ENCODE measurements around the gene PREPL. TPM values are rescaled to one million over a fixed set of nuclear protein-coding genes. Genes with fewer than 3 reads are reported as not detected.

PREPL gene
- total RNA-seq, 2 donors from 2014 or later = 28.9 to 42.3 TPM

DNA sequence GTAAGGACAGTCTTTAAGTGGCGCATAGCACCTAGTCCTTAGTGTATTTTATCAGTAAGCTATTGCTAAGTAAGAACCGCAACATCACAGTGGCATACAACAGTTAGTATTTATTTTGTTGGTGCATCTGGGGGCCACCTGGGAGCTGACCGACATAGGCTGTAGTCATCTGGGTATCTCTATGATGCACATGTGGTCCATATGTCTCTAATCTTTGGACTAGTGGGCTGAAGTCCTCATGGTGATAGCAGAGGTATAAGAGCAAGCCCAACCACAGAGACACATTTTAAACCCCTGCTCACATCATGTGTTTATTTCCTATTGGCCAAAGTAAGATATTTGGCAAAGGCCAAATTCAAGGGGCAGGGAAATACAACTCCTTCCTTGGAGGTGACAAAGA lies 3.3 kb upstream of the PREPL start:
- TF ChIP-seq, protein P1, sequence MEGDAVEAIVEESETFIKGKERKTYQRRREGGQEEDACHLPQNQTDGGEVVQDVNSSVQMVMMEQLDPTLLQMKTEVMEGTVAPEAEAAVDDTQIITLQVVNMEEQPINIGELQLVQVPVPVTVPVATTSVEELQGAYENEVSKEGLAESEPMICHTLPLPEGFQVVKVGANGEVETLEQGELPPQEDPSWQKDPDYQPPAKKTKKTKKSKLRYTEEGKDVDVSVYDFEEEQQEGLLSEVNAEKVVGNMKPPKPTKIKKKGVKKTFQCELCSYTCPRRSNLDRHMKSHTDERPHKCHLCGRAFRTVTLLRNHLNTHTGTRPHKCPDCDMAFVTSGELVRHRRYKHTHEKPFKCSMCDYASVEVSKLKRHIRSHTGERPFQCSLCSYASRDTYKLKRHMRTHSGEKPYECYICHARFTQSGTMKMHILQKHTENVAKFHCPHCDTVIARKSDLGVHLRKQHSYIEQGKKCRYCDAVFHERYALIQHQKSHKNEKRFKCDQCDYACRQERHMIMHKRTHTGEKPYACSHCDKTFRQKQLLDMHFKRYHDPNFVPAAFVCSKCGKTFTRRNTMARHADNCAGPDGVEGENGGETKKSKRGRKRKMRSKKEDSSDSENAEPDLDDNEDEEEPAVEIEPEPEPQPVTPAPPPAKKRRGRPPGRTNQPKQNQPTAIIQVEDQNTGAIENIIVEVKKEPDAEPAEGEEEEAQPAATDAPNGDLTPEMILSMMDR (conservative IDR thresholded peaks at IDR 0.05) = no peak
- Histone ChIP-seq H3K9ac (ENCODE audit: extremely low read depth, low read length, poor library complexity, severe bottlenecking) (no peak overlapping the region), H3K27ac (ENCODE audit: low read depth, low read length) (no peak overlapping the region), H3K4me3 (ENCODE audit: low read length) (no peak overlapping the region), H3K9me3 (ENCODE audit: control insufficient read depth, low read length) (no peaks in the 10 kb centered on the region), H3K4me1 (ENCODE audit: control insufficient read depth, insufficient read depth, low read length) (peaks cover 6% of the 10 kb centered on the region), H3K36me3 (ENCODE audit: control insufficient read depth, insufficient read depth, low read length) (no peaks in the 10 kb centered on the region), H3K27me3 (ENCODE audit: control insufficient read depth, insufficient read depth, low read length, poor library complexity, severe bottlenecking) (no peaks in the 10 kb centered on the region)
- no peaks in the 10 kb centered on the region for H3K9me3 Mint-ChIP-seq
- 92 to 97% methylated on average over 2 to 3 of the region's 3 CpGs for WGBS, 2 experiments (ENCODE audit: insufficient coverage in 1 of 2, insufficient read length in 1 of 2)
- no peak for DNase-seq
- no peak overlapping the region for H3K4me3 Mint-ChIP-seq
- H3K27ac Mint-ChIP-seq = no peak overlapping the region
- no peaks in the 10 kb centered on the region for H3K27me3 Mint-ChIP-seq (ENCODE audit: insufficient read depth)
- H3K36me3 Mint-ChIP-seq (ENCODE audit: low read depth) = peaks cover 2% of the 10 kb centered on the region
- H3K4me1 Mint-ChIP-seq = peaks cover 10% of the 10 kb centered on the region

GRCh38 chr2:44362207-44363015 lies 1.1 kb upstream of the PREPL start:
- H3K27ac ChIP-seq (ENCODE audit: low read depth, low read length) = no peak overlapping the region
- H3K9ac ChIP-seq (ENCODE audit: extremely low read depth, low read length, poor library complexity, severe bottlenecking) = peak overlapping the region; percentile 79
- H3K9me3 ChIP-seq (ENCODE audit: control insufficient read depth, low read length) = no peaks in the 10 kb centered on the region
- H3K4me3 ChIP-seq (ENCODE audit: low read length) = peak overlapping the region; percentile 89
- WGBS, 2 experiments (ENCODE audit: insufficient coverage in 1 of 2, insufficient read length in 1 of 2) = 2 to 5% methylated on average over 7 to 32 of the region's 32 CpGs
- Mint-ChIP-seq H3K36me3 (ENCODE audit: low read depth) (peaks cover 2% of the 10 kb centered on the region), H3K9me3 (no peaks in the 10 kb centered on the region), H3K4me1 (peaks cover 15% of the 10 kb centered on the region), H3K27me3 (ENCODE audit: insufficient read depth) (no peaks in the 10 kb centered on the region), H3K27ac (peak overlapping the region; percentile 88), H3K4me3 (peak overlapping the region; percentile 82)
- peaks cover 6% of the 10 kb centered on the region for H3K4me1 ChIP-seq (ENCODE audit: control insufficient read depth, insufficient read depth, low read length)
- TF ChIP-seq, protein P1 (conservative IDR thresholded peaks at IDR 0.05) = no peak
- DNase-seq = no peak
- H3K27me3 ChIP-seq (ENCODE audit: control insufficient read depth, insufficient read depth, low read length, poor library complexity, severe bottlenecking) = no peaks in the 10 kb centered on the region
- no peaks in the 10 kb centered on the region for H3K36me3 ChIP-seq (ENCODE audit: control insufficient read depth, insufficient read depth, low read length)

- Mint-ChIP-seq H3K36me3 (ENCODE audit: low read depth) (peaks cover 2% of the 10 kb centered on the region), H3K4me1 (peaks cover 15% of the 10 kb centered on the region)
Observed at GRCh38 chr2:44360749-44361329, 455 bp downstream of the PREPL start.

More at GRCh38 chr2:44360749-44361329, 455 bp downstream of the PREPL start:
- Mint-ChIP-seq H3K27ac (peak overlapping the region; percentile 100), H3K27me3 (ENCODE audit: insufficient read depth) (no peaks in the 10 kb centered on the region), H3K4me3 (peak overlapping the region; percentile 82), H3K9me3 (no peaks in the 10 kb centered on the region)
- H3K4me3 ChIP-seq (ENCODE audit: low read length) = peak overlapping the region; percentile 89
- peak overlapping the region; percentile 79 for H3K9ac ChIP-seq (ENCODE audit: extremely low read depth, low read length, poor library complexity, severe bottlenecking)
- TF ChIP-seq, protein P1 (conservative IDR thresholded peaks at IDR 0.05) = no peak
- peaks cover 6% of the 10 kb centered on the region for H3K4me1 ChIP-seq (ENCODE audit: control insufficient read depth, insufficient read depth, low read length)
- DNase-seq = no peak
- no peaks in the 10 kb centered on the region for H3K36me3 ChIP-seq (ENCODE audit: control insufficient read depth, insufficient read depth, low read length)
- H3K9me3 ChIP-seq (ENCODE audit: control insufficient read depth, low read length) = no peaks in the 10 kb centered on the region
- peak overlapping the region; percentile 92 for H3K27ac ChIP-seq (ENCODE audit: low read depth, low read length)
- no peaks in the 10 kb centered on the region for H3K27me3 ChIP-seq (ENCODE audit: control insufficient read depth, insufficient read depth, low read length, poor library complexity, severe bottlenecking)
- 7 to 26% methylated on average over 3 to 18 of the region's 19 CpGs for WGBS, 2 experiments (ENCODE audit: insufficient coverage in 1 of 2, insufficient read length in 1 of 2)

Data from endodermal cell (in vitro differentiated cells).